ENCODE results near the gene CLEC12A. TPM values are rescaled to one million over a fixed set of nuclear protein-coding genes. Genes with fewer than 3 reads are reported as not detected.

The CLEC12A gene
- total RNA-seq, 1 experiment from 2014 or later, result not detected

GRCh38 chr12:9936591-9936990 is 34.6 kb upstream of the CLEC12A start:
- H3K4me3 ChIP-seq (replicated peaks in 1 of 2; ENCODE audit: low read depth in 1 of 2, low read length in 2 of 2), result no peak overlapping the region
- intact Hi-C loops (cut with micrococcal nuclease), result no loop called here
- H3K4me2 ChIP-seq (ENCODE audit: low read length), result no peak overlapping the region
- no TSS peak for BruUV-seq (replicated peaks)
- H3K36me3 ChIP-seq (ENCODE audit: control insufficient read depth in 1 of 2, insufficient read depth in 2 of 2, low read length in 2 of 2), result no peaks in the 10 kb centered on the region
- H3K79me2 ChIP-seq (ENCODE audit: insufficient read depth, low read length), result no peaks in the 10 kb centered on the region
- no peaks in the 10 kb centered on the region for H3K9me2 ChIP-seq (ENCODE audit: insufficient read depth)
- ChIA-PET RAD21 (ENCODE audit: low non-redundant PET in 1 of 2, low total read pairs in 2 of 2, uncharacterized antibody in 2 of 2, unreplicated experiment in 2 of 2) (no interaction called here), POLR2A (no interaction called here), CTCF (no interaction called here)
- no peak for DNase-seq (ENCODE audit: low read depth, low spot score)
- H3K4me1 ChIP-seq (ENCODE audit: control insufficient read depth in 1 of 2, insufficient read depth in 2 of 2, low read length in 2 of 2), result no peaks in the 10 kb centered on the region
- no peak overlapping the region for H3K9ac ChIP-seq (ENCODE audit: low read length)
- no peak overlapping the region for H3K27ac ChIP-seq (ENCODE audit: low read depth, low read length)
- TF ChIP-seq TCF7L2 (IDR thresholded peaks at IDR 0.05; ENCODE audit: borderline replicate concordance, extremely low read depth, insufficient read depth, insufficient read length) (no peak), JUND (IDR thresholded peaks at IDR 0.05) (no peak), SP1 (IDR thresholded peaks at IDR 0.05; ENCODE audit: low read depth) (no peak), MAX (IDR thresholded peaks at IDR 0.05) (no peak), EGR1 (IDR thresholded peaks at IDR 0.05; ENCODE audit: low read depth) (no peak), EZH2phosphoT487 (IDR thresholded peaks at IDR 0.05; ENCODE audit: borderline replicate concordance) (no peak), SRF (IDR thresholded peaks at IDR 0.05; ENCODE audit: low read depth) (no peak), ZNF274 (IDR thresholded peaks at IDR 0.05; ENCODE audit: low read depth, low read length) (no peak), CBX3 (IDR thresholded peaks at IDR 0.05; ENCODE audit: low read depth) (no peak), CEBPB (IDR thresholded peaks at IDR 0.05; ENCODE audit: low read depth) (no peak), ELF1 (IDR thresholded peaks at IDR 0.05; ENCODE audit: borderline replicate concordance, low read depth) (no peak), SIN3A (IDR thresholded peaks at IDR 0.05; ENCODE audit: low read depth) (no peak), EZH2 (IDR thresholded peaks at IDR 0.05) (no peak), POLR2AphosphoS5 (IDR thresholded peaks at IDR 0.05; ENCODE audit: low read depth, low read length) (no peak)
- TF ChIP-seq, protein P1, sequence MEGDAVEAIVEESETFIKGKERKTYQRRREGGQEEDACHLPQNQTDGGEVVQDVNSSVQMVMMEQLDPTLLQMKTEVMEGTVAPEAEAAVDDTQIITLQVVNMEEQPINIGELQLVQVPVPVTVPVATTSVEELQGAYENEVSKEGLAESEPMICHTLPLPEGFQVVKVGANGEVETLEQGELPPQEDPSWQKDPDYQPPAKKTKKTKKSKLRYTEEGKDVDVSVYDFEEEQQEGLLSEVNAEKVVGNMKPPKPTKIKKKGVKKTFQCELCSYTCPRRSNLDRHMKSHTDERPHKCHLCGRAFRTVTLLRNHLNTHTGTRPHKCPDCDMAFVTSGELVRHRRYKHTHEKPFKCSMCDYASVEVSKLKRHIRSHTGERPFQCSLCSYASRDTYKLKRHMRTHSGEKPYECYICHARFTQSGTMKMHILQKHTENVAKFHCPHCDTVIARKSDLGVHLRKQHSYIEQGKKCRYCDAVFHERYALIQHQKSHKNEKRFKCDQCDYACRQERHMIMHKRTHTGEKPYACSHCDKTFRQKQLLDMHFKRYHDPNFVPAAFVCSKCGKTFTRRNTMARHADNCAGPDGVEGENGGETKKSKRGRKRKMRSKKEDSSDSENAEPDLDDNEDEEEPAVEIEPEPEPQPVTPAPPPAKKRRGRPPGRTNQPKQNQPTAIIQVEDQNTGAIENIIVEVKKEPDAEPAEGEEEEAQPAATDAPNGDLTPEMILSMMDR (IDR thresholded peaks at IDR 0.05 in 2 of 3, conservative IDR thresholded peaks at IDR 0.05 in 1 of 3; ENCODE audit: borderline replicate concordance in 1 of 3, insufficient read depth in 1 of 3, low read depth in 2 of 3, low read length in 2 of 3), result no peak
- no peak for ATAC-seq
- H3K27me3 ChIP-seq (ENCODE audit: insufficient read depth, low read length), result peaks cover 41% of the 10 kb centered on the region
- H4K20me1 ChIP-seq (ENCODE audit: insufficient read depth), result no peaks in the 10 kb centered on the region
- H3K9me3 ChIP-seq (ENCODE audit: control insufficient read depth in 1 of 2, insufficient read depth in 1 of 2, low read depth in 1 of 2, low read length in 2 of 2), result no peaks in the 10 kb centered on the region
- H2AFZ ChIP-seq (ENCODE audit: low read depth, low read length, poor library complexity, severe bottlenecking), result no peak overlapping the region

All from HCT116 (cell line).